HCT116 (cell line): Measurements from ENCODE around the gene GRM6. TPM values are rescaled to one million over a fixed set of nuclear protein-coding genes. Genes with fewer than 3 reads are reported as not detected.

ENCODE experiments used
- ATAC-seq: fragments of 200-7000 bp; cut with Tn5 transposase; 2 replicates; pipeline ENCODE4 v1.9.1; 2020; ENCODE audit warnings: mild to moderate bottlenecking, moderate library complexity
- BruUV-seq: library from RNA; stranded (reverse); fragments of 400-500 nt; replicated peaks from 2 replicates; lab custom pipeline; 2021; lab: Mats Ljungman, UMichigan
- CTCF ChIA-PET: fragments of 300-600 bp; sonication (Branson Sonifier 250); formaldehyde crosslinking; loops from one replicate; lab custom pipeline; 2021; ENCODE audit warnings: antibody characterized with exemption; lab: Charles Lee
- POLR2A ChIA-PET: fragments of 300-600, 350-600 bp; sonication (Branson Sonifier 250); formaldehyde crosslinking; loops from one replicate; lab custom pipeline; 2021; ENCODE audit warnings: antibody characterized with exemption; lab: Charles Lee
- RAD21 ChIA-PET, 2 experiments: fragments of 300-600 bp; sonication (Branson Sonifier 250); formaldehyde crosslinking; loops; one replicate each; lab custom pipeline; 2023; ENCODE audit warnings: low total read pairs in 2 of 2; ENCODE audit not compliant: uncharacterized antibody in 2 of 2, unreplicated experiment in 2 of 2, low non-redundant PET in 1 of 2; lab: Charles Lee
- DNase-seq: peaks from one replicate; pipeline ENCODE4 v3.0.0-alpha.2; 2010; ENCODE audit warnings: low read depth, low spot score
- H2AFZ ChIP-seq: fragments of 200-600 bp; shearing (Covaris generic), sonication (generic); 2 replicates; pipeline ENCODE4 v1.6.1; 2017; ENCODE audit warnings: low read depth, mixed run types, mixed read lengths, antibody characterized with exemption, low read length; ENCODE audit not compliant: poor library complexity, severe bottlenecking
- H3K27ac ChIP-seq: 2 replicates; pipeline ENCODE4 v1.5.1; 2012; ENCODE audit warnings: low read depth, low read length
- H3K27me3 ChIP-seq: fragments of 200-600 bp; sonication (generic); 2 replicates; pipeline ENCODE4 v1.6.1; 2016; ENCODE audit warnings: mixed run types, low read length, mixed read lengths; ENCODE audit not compliant: insufficient read depth
- H3K36me3 ChIP-seq, 2 experiments: fragments of 200-500 bp in 1 of 2; fragments of 200-600 bp in 1 of 2; sonication (Bioruptor generic) in 1 of 2; sonication (generic) in 1 of 2; 2 replicates each; pipeline versions ENCODE4 v1.5.1 to v1.6.1; 2014 to 2016; ENCODE audit warnings: low read length in 2 of 2, inconsistent platforms in 1 of 2, mixed read lengths in 1 of 2, mixed run types in 1 of 2; ENCODE audit not compliant: insufficient read depth in 2 of 2, control insufficient read depth in 1 of 2
- H3K4me1 ChIP-seq, 2 experiments: fragments of 200-600 bp in 1 of 2; sonication (generic) in 1 of 2; 2 replicates each; pipeline versions ENCODE4 v1.5.1 to v1.6.1; 2012 to 2017; ENCODE audit warnings: low read length in 2 of 2, inconsistent platforms in 1 of 2, mild to moderate bottlenecking in 1 of 2, mixed read lengths in 1 of 2, mixed run types in 1 of 2, moderate library complexity in 1 of 2; ENCODE audit not compliant: insufficient read depth in 2 of 2, control insufficient read depth in 1 of 2
- H3K4me2 ChIP-seq: fragments of 200-600 bp; sonication (generic); 2 replicates; pipeline ENCODE4 v1.6.1; 2017; ENCODE audit warnings: mixed run types, low read length, mixed read lengths
- H3K4me3 ChIP-seq, 2 experiments: fragments of 200-600 bp in 1 of 2; sonication (generic) in 1 of 2; replicated peaks in 1 of 2; 2 replicates each; pipeline ENCODE4 v1.5.1; 2011 to 2016; ENCODE audit warnings: low read length in 2 of 2, control low read depth in 1 of 2, low read depth in 1 of 2, mild to moderate bottlenecking in 1 of 2, mixed read lengths in 1 of 2, mixed run types in 1 of 2
- H3K79me2 ChIP-seq: fragments of 200-600 bp; sonication (generic); 2 replicates; pipeline ENCODE4 v1.6.1; 2017; ENCODE audit warnings: mild to moderate bottlenecking, mixed run types, low read length, moderate library complexity, mixed read lengths; ENCODE audit not compliant: insufficient read depth
- H3K9ac ChIP-seq: fragments of 200-600 bp; sonication (generic); 2 replicates; pipeline ENCODE4 v1.6.1; 2016; ENCODE audit warnings: low read length, mixed read lengths
- H3K9me2 ChIP-seq: fragments of 200-600 bp; sonication (generic), shearing (Covaris generic); 2 replicates; pipeline ENCODE4 v1.6.1; 2017; ENCODE audit warnings: mixed run types, mild to moderate bottlenecking, moderate library complexity; ENCODE audit not compliant: insufficient read depth
- H3K9me3 ChIP-seq, 2 experiments: fragments of 200-500 bp in 1 of 2; fragments of 200-600 bp in 1 of 2; sonication (Bioruptor generic) in 1 of 2; sonication (generic) in 1 of 2; 2 replicates each; pipeline ENCODE4 v1.6.1; 2014 to 2017; ENCODE audit warnings: low read length in 2 of 2, mixed read lengths in 2 of 2, inconsistent platforms in 1 of 2, low read depth in 1 of 2, mild to moderate bottlenecking in 1 of 2, mixed run types in 1 of 2, moderate library complexity in 1 of 2; ENCODE audit not compliant: control insufficient read depth in 1 of 2, insufficient read depth in 1 of 2
- H4K20me1 ChIP-seq: fragments of 200-600 bp; sonication (generic), shearing (Covaris generic); 2 replicates; pipeline ENCODE4 v1.6.1; 2017; ENCODE audit warnings: mixed run types, mild to moderate bottlenecking, moderate library complexity; ENCODE audit not compliant: insufficient read depth
- CEBPB ChIP-seq: IDR thresholded peaks from 2 replicates; pipeline ENCODE4 v1.6.1; 2012; ENCODE audit warnings: low read depth
- ELF1 ChIP-seq: IDR thresholded peaks from 2 replicates; pipeline ENCODE4 v1.6.1; 2012; ENCODE audit warnings: low read depth, borderline replicate concordance
- POLR2A ChIP-seq: IDR thresholded peaks from 2 replicates; pipeline ENCODE4 v1.7.0; 2011; ENCODE audit warnings: borderline replicate concordance; ENCODE audit not compliant: insufficient read depth, insufficient read length; ENCODE audit errors: extremely low read depth
- SP1 ChIP-seq: IDR thresholded peaks from 2 replicates; pipeline ENCODE4 v1.6.1; 2012; ENCODE audit warnings: low read depth
- SRF ChIP-seq: IDR thresholded peaks from 2 replicates; pipeline ENCODE4 v1.6.1; 2012; ENCODE audit warnings: low read depth
- ZBTB33 ChIP-seq: IDR thresholded peaks from 2 replicates; pipeline ENCODE4 v1.6.1; 2011; ENCODE audit warnings: mild to moderate bottlenecking, low read length, moderate library complexity; ENCODE audit not compliant: insufficient replicate concordance; ENCODE audit errors: extremely low read depth
- ZFX ChIP-seq: fragments of 450-650 bp; IDR thresholded peaks from 2 replicates; pipeline ENCODE4 v1.6.1; 2017
- ZNF274 ChIP-seq: fragments of 200-500 bp; sonication (Bioruptor generic); IDR thresholded peaks from 2 replicates; pipeline ENCODE4 v1.6.1; 2014; ENCODE audit warnings: mild to moderate bottlenecking, low read depth, low read length, inconsistent platforms
- intact Hi-C: fragments of 100-400 bp; cut with micrococcal nuclease; formaldehyde crosslinking; loops from 2 replicates; pipeline ENCODE4 v1.10.0; 2022
- total RNA-seq: library from RNA; stranded (reverse); gene quantifications from one replicate; pipeline ENCODE4 v1.2.1, GENCODE V29; 2021; ENCODE audit not compliant: unreplicated experiment

The GRM6 gene
- total RNA-seq, 1 experiment from 2014 or later = not detected

- Histone ChIP-seq H3K9ac (no peak overlapping the region), H3K36me3 (no peaks in the 10 kb centered on the region), H3K79me2 (no peaks in the 10 kb centered on the region), H3K9me3 (peaks cover 4 to 11% of the 10 kb centered on the region in 2 experiments; a peak in 2 of 4 replicates), H3K27me3 (no peaks in the 10 kb centered on the region), H3K4me1 (no peaks in the 10 kb centered on the region), H4K20me1 (no peaks in the 10 kb centered on the region), H3K4me3 (no peak overlapping the region), H3K4me2 (no peak overlapping the region), H2AFZ (no peak overlapping the region), H3K9me2 (no peaks in the 10 kb centered on the region), H3K27ac (no peak overlapping the region)
- BruUV-seq = no TSS peak
- CTCF ChIA-PET = no interaction called here
- RAD21 ChIA-PET = no interaction called here
- intact Hi-C loops = no loop called here
- POLR2A ChIA-PET = no interaction called here
- ATAC-seq (no peak), DNase-seq (no peak)
- TF ChIP-seq POLR2A (no peak), ZNF274 (no peak), ZFX (no peak), CEBPB (no peak), SP1 (no peak), SRF (no peak), ZBTB33 (no peak), ELF1 (no peak)
Measured at GRCh38 chr5:178986326-178986960, 8.7 kb downstream of the GRM6 start.
